Neural crest cell (in vitro differentiated cells): ENCODE data around the gene ZNF283. TPM values are rescaled to one million over a fixed set of nuclear protein-coding genes. Genes with fewer than 3 reads are reported as not detected.
A peak's percentile ranks its signal among the peaks of the same experiment; 100 is the strongest.

Source experiments
- DNase-seq: peaks from one replicate; pipeline ENCODE4 v3.0.0; 2021; ENCODE audit warnings: low read depth, mixed read lengths, low spot score
- H3K27ac Mint-ChIP-seq: one replicate; pipeline ENCODE4 v1.8.0; 2021; ENCODE audit warnings: mild to moderate bottlenecking, mixed read lengths; ENCODE audit not compliant: unreplicated experiment
- H3K27me3 Mint-ChIP-seq: 2 replicates; pipeline ENCODE4 v1.8.0; 2021; ENCODE audit warnings: low read depth, mild to moderate bottlenecking, mixed read lengths
- H3K36me3 Mint-ChIP-seq: 2 replicates; pipeline ENCODE4 v1.8.0; 2021; ENCODE audit warnings: low read depth, mild to moderate bottlenecking, mixed read lengths
- H3K4me1 Mint-ChIP-seq: 2 replicates; pipeline ENCODE4 v1.8.0; 2021; ENCODE audit warnings: mixed read lengths
- H3K4me3 Mint-ChIP-seq: one replicate; pipeline ENCODE4 v1.8.0; 2021; ENCODE audit warnings: mild to moderate bottlenecking, mixed read lengths
- H3K9me3 Mint-ChIP-seq: 2 replicates; pipeline ENCODE4 v1.8.0; 2021; ENCODE audit warnings: mixed read lengths
- long read RNA-seq: library from polyadenylated mRNA; unstranded; transcript quantifications from one replicate; pipeline ENCODE4 v2.0.0, GENCODE V29; 2020
- total RNA-seq: library from RNA; stranded (reverse); gene quantifications from 2 replicates; pipeline ENCODE4 v1.2.1, GENCODE V29; 2021
- TF ChIP-seq, protein P1 (sequence below): fragments of 200-600 bp; sonication (generic); conservative IDR thresholded peaks from 2 replicates; pipeline ENCODE4 v1.5.0; 2021; ENCODE audit warnings: antibody characterized with exemption, mild to moderate bottlenecking

The ZNF283 gene
- 13.6 and 14.7 TPM in 2 replicates for total RNA-seq
- long read RNA-seq, full-length matches to known transcripts = 1 of 13 reads
- long read RNA-seq, partial matches to known transcripts = 2 of 13 reads
- long read RNA-seq, other reads (novel, unspliced or antisense) = 10 of 13 reads

DNA sequence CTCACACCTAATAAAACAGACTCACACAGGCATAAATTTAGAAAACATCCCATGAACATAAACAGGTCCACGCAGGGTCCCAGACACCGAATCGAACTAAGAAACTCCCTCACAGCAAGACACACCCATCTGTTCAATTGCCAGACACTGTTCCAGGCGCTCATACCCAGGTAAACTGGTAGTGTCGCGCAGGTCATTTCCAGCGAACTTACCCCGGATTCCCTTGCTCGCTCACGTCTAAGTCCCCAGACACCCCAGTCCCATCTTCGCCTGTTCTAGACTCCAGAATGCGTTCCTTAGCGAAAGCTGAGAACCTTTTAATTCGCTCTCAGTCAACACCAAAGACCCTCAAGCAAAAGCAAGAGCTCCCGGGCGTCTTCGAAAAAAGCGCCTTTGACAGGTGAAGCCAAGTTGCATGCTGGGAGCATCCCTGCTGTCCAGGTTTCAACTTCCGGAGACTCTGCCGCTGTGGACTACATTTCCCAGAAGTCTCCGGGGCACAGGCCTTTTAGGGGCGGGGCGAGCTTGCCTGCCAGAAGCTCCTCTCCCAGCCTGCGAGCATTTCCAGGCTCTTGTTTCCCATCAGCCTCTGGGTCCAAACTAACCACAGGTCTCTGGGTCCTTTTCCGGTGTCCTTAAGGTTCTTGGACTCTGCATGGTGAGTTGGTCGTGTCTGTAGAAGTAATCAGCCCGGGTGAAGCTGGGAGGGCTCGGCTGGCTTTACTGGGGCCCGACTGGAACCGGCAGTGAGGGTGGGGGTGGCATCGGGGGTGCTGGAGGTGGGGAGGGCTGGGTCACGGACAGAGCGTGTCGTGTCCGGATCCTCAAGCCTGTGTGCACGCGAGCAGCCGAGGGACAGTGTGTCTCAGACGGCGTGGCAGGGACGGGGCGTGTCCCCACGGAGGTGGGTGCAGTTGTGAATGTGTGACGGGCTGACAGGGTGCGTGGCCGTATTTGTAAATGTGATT lies at the start of gene ZNF283:
TSS of gene ZNF283 (plus strand) at position 535 of the 968 bp plus-strand sequence. CDS start 6,184 bp downstream, outside the sequence.
- TF ChIP-seq, protein P1, sequence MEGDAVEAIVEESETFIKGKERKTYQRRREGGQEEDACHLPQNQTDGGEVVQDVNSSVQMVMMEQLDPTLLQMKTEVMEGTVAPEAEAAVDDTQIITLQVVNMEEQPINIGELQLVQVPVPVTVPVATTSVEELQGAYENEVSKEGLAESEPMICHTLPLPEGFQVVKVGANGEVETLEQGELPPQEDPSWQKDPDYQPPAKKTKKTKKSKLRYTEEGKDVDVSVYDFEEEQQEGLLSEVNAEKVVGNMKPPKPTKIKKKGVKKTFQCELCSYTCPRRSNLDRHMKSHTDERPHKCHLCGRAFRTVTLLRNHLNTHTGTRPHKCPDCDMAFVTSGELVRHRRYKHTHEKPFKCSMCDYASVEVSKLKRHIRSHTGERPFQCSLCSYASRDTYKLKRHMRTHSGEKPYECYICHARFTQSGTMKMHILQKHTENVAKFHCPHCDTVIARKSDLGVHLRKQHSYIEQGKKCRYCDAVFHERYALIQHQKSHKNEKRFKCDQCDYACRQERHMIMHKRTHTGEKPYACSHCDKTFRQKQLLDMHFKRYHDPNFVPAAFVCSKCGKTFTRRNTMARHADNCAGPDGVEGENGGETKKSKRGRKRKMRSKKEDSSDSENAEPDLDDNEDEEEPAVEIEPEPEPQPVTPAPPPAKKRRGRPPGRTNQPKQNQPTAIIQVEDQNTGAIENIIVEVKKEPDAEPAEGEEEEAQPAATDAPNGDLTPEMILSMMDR = no peak
- Mint-ChIP-seq H3K27me3 (peaks cover 42% of the 10 kb centered on the region), H3K4me3 (peak within 1 kb of the TSS; percentile 97), H3K36me3 (peaks cover 30% of the 10 kb centered on the region), H3K27ac (peak within 1 kb of the TSS; percentile 87), H3K9me3 (peaks cover 25% of the 10 kb centered on the region), H3K4me1 (peaks cover 19% of the 10 kb centered on the region)
- DNase-seq = peak; percentile 85

DNA sequence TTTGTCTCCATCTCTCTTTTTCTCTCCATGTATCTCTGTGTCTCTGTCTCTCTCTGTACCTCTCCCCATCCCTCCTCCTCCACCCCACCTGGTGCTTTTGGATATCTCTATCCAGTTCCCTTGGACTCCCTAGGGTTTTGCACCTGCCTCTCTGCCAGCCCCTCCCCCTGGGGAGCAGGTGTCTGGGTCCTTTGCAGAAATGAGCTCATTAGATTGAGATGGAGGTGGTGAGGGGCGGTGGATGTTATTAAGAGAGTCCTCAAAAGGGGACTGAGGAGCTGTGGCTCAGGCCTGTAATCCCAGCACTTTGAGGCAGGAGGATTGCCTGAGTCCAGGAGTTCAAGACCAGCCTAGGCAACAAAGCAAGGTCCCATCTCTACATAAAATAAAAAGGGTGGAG lies 48.5 kb upstream of the ZNF283 start:
- Mint-ChIP-seq H3K4me1 (peaks cover 63% of the 10 kb centered on the region), H3K27me3 (peaks cover 39% of the 10 kb centered on the region), H3K4me3 (peak overlapping the region; percentile 25), H3K27ac (peak overlapping the region; percentile 96), H3K36me3 (no peaks in the 10 kb centered on the region), H3K9me3 (no peaks in the 10 kb centered on the region)
- no peak for DNase-seq
- TF ChIP-seq, protein P1 = no peak

GRCh38 chr19:43779147-43779819 lies 47.8 kb upstream of the ZNF283 start:
- Mint-ChIP-seq H3K4me3 (no peak overlapping the region), H3K27me3 (peaks cover 34% of the 10 kb centered on the region), H3K27ac (no peak overlapping the region), H3K4me1 (peaks cover 68% of the 10 kb centered on the region), H3K36me3 (no peaks in the 10 kb centered on the region), H3K9me3 (no peaks in the 10 kb centered on the region)
- TF ChIP-seq, protein P1 = no peak
- no peak for DNase-seq

DNA sequence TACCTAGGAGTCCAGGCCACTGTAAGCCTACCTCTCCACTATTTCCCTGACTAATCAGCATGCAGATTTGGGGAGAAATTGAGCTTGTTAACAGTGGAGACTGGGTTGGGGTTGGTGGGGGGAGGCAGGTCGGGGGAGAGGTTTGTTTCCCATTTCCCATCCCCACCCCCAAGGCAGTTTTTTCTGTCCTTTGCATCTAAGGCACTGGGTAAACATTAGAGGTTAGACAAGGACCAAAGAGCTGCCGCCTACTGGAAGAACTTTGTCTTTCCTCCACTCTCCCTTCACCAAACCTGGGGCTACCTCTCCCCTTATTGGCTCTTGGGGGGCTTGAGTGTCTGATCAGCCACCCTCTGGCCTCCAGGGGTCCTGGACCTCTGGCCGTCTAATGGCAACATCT lies 47.3 kb upstream of the ZNF283 start:
- H3K4me1 Mint-ChIP-seq = peaks cover 69% of the 10 kb centered on the region
- TF ChIP-seq, protein P1 = no peak
- no peaks in the 10 kb centered on the region for H3K9me3 Mint-ChIP-seq
- H3K27me3 Mint-ChIP-seq = peaks cover 28% of the 10 kb centered on the region
- no peaks in the 10 kb centered on the region for H3K36me3 Mint-ChIP-seq
- no peak overlapping the region for H3K4me3 Mint-ChIP-seq
- DNase-seq = no peak
- no peak overlapping the region for H3K27ac Mint-ChIP-seq

GRCh38 chr19:43780706-43781525 lies 46.2 kb upstream of the ZNF283 start, which contains the start of gene KCNN4:
Gene KCNN4, minus strand, starts transcription at chr19:43780973. Its CDS starts 112 bp downstream, at chr19:43780861.
- TF ChIP-seq, protein P1 = no peak
- Mint-ChIP-seq H3K36me3 (no peaks in the 10 kb centered on the region), H3K27ac (peak within 1 kb of the TSS; percentile 10), H3K27me3 (peaks cover 22% of the 10 kb centered on the region), H3K9me3 (no peaks in the 10 kb centered on the region), H3K4me1 (peaks cover 67% of the 10 kb centered on the region), H3K4me3 (no peak within 1 kb of the TSS)
- DNase-seq = no peak
